ENCODE results near the gene NEUROD2. TPM values are rescaled to one million over a fixed set of nuclear protein-coding genes. Genes with fewer than 3 reads are reported as not detected.

NEUROD2 gene
- total and polyA plus RNA-seq, 4 donors, result not detected

DNA sequence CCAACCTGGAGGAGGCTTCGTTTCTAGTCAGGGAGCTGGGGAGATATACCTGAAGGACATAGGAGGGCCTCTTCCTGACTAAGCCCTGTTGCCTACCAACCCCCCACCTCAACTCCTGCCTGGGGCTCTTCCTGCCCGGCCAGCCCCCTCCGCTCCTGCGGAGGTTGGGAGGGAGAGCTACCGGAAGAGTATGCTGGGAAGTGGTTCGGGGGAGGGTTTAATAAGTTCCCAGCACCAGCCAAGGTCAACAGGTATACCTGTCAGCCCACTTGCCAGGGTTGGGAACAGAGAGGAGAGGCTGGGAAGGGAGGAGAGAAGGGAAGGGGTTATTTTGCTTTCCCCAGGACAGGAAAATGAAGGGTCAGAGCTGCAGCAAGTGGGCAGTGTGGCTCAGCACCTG lies 23.7 kb upstream of the NEUROD2 start:
- Histone ChIP-seq H3K9me3 (ENCODE audit: control insufficient read depth in 4 of 4, low read length in 3 of 4) (no peaks in the 10 kb centered on the region), H3K27ac (ENCODE audit: low read depth in 1 of 2, low read length in 2 of 2) (no peak overlapping the region), H3K4me3 (ENCODE audit: low read depth in 1 of 3, low read length in 3 of 3) (no peak overlapping the region), H3K9ac (ENCODE audit: low read depth in 1 of 2, low read length in 2 of 2) (no peak overlapping the region), H3K36me3 (ENCODE audit: control insufficient read depth in 4 of 4, insufficient read depth in 3 of 4, low read depth in 1 of 4, low read length in 3 of 4) (no peaks in the 10 kb centered on the region), H3K27me3 (ENCODE audit: control insufficient read depth in 4 of 4, insufficient read depth in 4 of 4, low read length in 3 of 4) (peaks cover 0 to 6% (median 3%) of the 10 kb centered on the region in 4 donors), H3K4me1 (ENCODE audit: control insufficient read depth in 4 of 4, insufficient read depth in 4 of 4, low read length in 3 of 4) (peaks cover 1 to 12% (median 7%) of the 10 kb centered on the region in 4 donors)
- TF ChIP-seq HNF4G (IDR thresholded peaks at IDR 0.05), result no peak
- TF ChIP-seq FOXA1 (IDR thresholded peaks at IDR 0.05), result no peak
- TF ChIP-seq, protein P1, sequence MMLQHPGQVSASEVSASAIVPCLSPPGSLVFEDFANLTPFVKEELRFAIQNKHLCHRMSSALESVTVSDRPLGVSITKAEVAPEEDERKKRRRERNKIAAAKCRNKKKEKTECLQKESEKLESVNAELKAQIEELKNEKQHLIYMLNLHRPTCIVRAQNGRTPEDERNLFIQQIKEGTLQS (IDR thresholded peaks at IDR 0.05), result no peak
- TF ChIP-seq GABPA (IDR thresholded peaks at IDR 0.05 in 1 of 2, conservative IDR thresholded peaks at IDR 0.05 in 1 of 2), result no peak
- TF ChIP-seq MAX (IDR thresholded peaks at IDR 0.05), result no peak
- no peak for TF ChIP-seq RAD21 (IDR thresholded peaks at IDR 0.05)
- TF ChIP-seq HNF4A (conservative IDR thresholded peaks at IDR 0.05), result no peak
- no peak for TF ChIP-seq YY1 (IDR thresholded peaks at IDR 0.05)
- TF ChIP-seq, protein P2, sequence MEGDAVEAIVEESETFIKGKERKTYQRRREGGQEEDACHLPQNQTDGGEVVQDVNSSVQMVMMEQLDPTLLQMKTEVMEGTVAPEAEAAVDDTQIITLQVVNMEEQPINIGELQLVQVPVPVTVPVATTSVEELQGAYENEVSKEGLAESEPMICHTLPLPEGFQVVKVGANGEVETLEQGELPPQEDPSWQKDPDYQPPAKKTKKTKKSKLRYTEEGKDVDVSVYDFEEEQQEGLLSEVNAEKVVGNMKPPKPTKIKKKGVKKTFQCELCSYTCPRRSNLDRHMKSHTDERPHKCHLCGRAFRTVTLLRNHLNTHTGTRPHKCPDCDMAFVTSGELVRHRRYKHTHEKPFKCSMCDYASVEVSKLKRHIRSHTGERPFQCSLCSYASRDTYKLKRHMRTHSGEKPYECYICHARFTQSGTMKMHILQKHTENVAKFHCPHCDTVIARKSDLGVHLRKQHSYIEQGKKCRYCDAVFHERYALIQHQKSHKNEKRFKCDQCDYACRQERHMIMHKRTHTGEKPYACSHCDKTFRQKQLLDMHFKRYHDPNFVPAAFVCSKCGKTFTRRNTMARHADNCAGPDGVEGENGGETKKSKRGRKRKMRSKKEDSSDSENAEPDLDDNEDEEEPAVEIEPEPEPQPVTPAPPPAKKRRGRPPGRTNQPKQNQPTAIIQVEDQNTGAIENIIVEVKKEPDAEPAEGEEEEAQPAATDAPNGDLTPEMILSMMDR (IDR thresholded peaks at IDR 0.05; ENCODE audit: low read depth, low read length, missing input control), result no peak
- no peak for TF ChIP-seq NR2F2 (IDR thresholded peaks at IDR 0.05)
- TF ChIP-seq RXRA (IDR thresholded peaks at IDR 0.05), result no peak
- TF ChIP-seq JUND (IDR thresholded peaks at IDR 0.05), result no peak
- TF ChIP-seq, protein P3, sequence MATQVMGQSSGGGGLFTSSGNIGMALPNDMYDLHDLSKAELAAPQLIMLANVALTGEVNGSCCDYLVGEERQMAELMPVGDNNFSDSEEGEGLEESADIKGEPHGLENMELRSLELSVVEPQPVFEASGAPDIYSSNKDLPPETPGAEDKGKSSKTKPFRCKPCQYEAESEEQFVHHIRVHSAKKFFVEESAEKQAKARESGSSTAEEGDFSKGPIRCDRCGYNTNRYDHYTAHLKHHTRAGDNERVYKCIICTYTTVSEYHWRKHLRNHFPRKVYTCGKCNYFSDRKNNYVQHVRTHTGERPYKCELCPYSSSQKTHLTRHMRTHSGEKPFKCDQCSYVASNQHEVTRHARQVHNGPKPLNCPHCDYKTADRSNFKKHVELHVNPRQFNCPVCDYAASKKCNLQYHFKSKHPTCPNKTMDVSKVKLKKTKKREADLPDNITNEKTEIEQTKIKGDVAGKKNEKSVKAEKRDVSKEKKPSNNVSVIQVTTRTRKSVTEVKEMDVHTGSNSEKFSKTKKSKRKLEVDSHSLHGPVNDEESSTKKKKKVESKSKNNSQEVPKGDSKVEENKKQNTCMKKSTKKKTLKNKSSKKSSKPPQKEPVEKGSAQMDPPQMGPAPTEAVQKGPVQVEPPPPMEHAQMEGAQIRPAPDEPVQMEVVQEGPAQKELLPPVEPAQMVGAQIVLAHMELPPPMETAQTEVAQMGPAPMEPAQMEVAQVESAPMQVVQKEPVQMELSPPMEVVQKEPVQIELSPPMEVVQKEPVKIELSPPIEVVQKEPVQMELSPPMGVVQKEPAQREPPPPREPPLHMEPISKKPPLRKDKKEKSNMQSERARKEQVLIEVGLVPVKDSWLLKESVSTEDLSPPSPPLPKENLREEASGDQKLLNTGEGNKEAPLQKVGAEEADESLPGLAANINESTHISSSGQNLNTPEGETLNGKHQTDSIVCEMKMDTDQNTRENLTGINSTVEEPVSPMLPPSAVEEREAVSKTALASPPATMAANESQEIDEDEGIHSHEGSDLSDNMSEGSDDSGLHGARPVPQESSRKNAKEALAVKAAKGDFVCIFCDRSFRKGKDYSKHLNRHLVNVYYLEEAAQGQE (IDR thresholded peaks at IDR 0.05), result no peak
- TF ChIP-seq SP1 (IDR thresholded peaks at IDR 0.05), result no peak
- WGBS, result 31% methylated on average over 6 of the region's 6 CpGs
- DNase-seq (ENCODE audit: low spot score), result no peak

DNA sequence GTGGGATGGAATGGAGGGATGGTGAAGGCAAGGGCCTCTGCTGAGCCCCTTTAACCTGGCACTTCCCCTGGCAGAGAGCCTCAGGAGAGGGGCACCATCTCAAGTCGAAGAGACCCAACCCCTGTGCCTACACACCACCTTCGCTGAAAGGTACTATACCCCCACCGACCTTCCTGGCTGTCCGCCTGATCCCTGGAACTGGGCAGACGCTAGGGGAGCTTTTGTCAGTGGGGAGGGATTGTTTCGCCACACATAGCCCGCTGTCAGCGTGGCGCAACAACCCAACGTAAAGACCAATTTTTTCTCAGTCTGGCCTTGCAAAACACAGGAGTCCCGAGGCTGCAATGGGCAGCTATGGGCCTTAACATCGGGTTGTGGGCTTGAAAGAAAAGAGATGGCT lies 22.2 kb upstream of the NEUROD2 start:
- Histone ChIP-seq H3K4me3 (ENCODE audit: low read depth in 1 of 3, low read length in 3 of 3) (no peak overlapping the region), H3K27me3 (ENCODE audit: control insufficient read depth in 4 of 4, insufficient read depth in 4 of 4, low read length in 3 of 4) (peaks cover 0 to 11% (median 9%) of the 10 kb centered on the region in 4 donors), H3K9ac (ENCODE audit: low read depth in 1 of 2, low read length in 2 of 2) (no peak overlapping the region), H3K9me3 (ENCODE audit: control insufficient read depth in 4 of 4, low read length in 3 of 4) (no peaks in the 10 kb centered on the region), H3K27ac (ENCODE audit: low read depth in 1 of 2, low read length in 2 of 2) (no peak overlapping the region), H3K4me1 (ENCODE audit: control insufficient read depth in 4 of 4, insufficient read depth in 4 of 4, low read length in 3 of 4) (peaks cover 0 to 9% (median 5%) of the 10 kb centered on the region in 4 donors), H3K36me3 (ENCODE audit: control insufficient read depth in 4 of 4, insufficient read depth in 3 of 4, low read depth in 1 of 4, low read length in 3 of 4) (no peaks in the 10 kb centered on the region)
- DNase-seq (ENCODE audit: low spot score), result no peak
- 59% methylated on average over 12 of the region's 12 CpGs for WGBS
- TF ChIP-seq TAF1 (conservative IDR thresholded peaks at IDR 0.05), result no peak
- TF ChIP-seq HNF4G (IDR thresholded peaks at IDR 0.05), result no peak
- no peak for TF ChIP-seq YY1 (IDR thresholded peaks at IDR 0.05)
- TF ChIP-seq, protein P3 (IDR thresholded peaks at IDR 0.05), result no peak

Data from liver (tissue), 9 donors.